HG03139 (cell line): ENCODE data around the gene OR4N5.
"Not testable (repeated sequence)": the region's sequence is repeated elsewhere in the genome, so short reads cannot be mapped to it uniquely, and the experiment has no call there.

ENCODE experiments used
- ATAC-seq: cut with Tn5 transposase; IDR thresholded peaks from one replicate; pipeline ENCODE4 v1.9.1; 2021; ENCODE audit not compliant: unreplicated experiment

The OR4N5 gene, protein sequence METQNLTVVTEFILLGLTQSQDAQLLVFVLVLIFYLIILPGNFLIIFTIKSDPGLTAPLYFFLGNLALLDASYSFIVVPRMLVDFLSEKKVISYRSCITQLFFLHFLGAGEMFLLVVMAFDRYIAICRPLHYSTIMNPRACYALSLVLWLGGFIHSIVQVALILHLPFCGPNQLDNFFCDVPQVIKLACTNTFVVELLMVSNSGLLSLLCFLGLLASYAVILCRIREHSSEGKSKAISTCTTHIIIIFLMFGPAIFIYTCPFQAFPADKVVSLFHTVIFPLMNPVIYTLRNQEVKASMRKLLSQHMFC

DNA sequence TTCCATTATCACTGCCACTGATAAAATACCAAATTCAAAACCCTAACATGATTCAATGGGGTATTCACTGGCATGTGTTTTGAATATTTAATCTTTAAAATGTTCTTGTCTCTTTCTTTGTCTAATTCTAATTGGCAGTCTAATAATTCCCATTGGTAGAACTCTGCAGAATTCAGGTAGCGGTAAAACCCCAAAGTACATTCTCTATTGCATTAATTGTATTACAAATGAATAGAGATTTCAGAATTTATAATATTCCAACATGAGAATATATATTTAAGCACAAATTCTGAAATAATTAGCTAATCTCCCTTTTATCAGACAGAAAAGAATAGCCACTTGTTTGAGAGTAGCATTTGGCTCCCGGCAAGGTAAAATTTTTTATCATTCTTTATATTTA lies at the start of gene OR4N5:
Gene OR4N5, plus strand, starts transcription at position 301 of the 400 bp plus-strand sequence. CDS start 4,916 bp downstream, outside the sequence.
- no peak for ATAC-seq

DNA sequence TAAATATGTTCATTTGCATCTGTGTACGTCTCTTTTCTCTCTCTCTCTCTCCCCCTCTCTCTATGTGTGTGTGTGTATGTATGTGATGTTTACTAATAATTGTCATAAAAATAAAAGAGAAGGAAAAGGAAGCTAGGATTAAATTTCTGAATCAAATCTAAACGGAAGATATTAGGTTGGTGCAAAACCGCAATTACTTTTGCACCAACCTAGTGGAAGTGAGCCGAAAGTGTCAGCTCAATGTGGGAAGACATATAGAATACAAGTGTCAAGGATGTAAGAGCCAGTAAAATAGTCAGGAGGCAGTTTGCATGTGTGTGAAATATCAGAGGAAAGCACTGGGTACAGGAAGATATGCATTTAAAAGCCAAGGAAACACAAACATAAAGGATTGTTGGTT lies 46.6 kb upstream of the OR4N5 start:
- ATAC-seq = no peak

DNA sequence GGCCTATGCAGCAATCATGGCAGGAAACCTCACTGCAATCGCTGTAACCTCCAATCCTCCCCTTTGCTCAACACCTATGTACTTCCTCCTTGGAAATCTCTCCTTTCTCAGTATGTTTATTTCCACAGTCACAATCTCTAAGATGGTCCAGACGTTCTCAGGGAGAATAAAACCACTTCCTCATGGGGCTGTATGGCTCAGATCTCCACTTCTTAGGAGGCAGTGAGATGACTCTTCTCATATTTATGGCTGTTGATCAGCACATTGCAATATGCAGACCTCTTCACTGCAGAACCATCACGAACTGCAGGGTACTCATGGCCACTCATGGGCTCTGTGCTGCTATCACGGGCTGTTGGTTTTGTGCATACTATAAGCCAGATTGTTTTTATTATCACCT lies 45.2 kb upstream of the OR4N5 start:
- ATAC-seq = no peak

DNA sequence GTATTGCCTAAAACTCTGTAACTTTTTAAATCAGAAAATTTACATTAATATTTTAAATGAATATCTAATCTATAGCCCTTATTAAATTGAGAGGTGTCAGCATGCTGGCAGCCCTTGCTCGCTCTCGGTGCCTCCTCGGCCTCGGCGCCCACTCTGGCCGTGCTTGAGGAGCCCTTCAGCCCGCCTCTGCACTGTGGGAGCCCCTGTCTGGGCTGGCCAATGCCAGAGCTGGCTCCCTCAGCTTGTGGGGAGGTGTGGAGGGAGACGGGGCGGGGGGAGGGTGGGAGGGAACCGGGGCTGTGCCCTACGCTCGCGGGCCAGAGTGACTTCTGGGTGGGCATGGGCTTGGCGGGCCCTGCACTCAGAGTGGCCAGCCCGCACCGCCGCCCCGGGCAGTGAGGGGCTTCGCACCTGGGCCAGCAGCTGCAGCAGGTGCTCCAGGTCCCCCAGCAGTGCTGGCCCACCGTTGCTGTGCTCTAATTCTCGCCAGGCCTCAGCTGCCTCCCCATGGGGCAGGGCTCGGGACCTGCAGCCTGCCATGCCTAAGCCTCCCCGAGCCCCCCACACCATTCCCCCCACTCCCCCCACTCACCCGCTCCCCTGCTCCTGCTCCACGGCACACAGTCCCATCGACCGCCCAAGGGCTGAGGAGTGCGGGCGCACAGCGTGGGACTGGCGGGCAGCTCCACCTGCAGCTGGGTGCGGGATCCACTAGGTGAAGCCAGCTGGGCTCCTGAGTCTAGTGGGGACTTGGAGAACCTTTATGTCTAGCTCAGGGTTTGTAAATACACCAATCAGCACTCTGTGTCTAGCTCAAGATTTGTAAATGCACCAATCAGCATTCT lies 39.5 kb upstream of the OR4N5 start:
- not testable (repeated sequence) for ATAC-seq

DNA sequence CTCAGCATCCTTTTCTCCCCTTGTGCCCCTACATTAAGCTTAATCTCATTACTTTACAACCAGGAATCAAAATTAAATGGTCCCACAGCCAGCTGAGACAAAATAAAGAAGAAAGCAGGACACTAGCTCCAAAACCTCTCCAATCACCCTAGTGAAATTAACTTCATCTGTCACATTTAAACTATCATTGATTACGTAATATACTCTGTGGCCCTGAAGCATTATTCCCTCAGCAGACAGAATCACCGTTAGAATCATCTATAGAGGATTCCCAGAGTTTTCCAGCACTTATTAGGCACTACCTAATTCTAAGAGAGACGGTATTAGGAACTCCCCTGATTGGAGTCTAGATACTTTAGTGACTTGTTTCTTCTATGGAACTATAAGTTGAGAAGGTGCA lies 28.2 kb upstream of the OR4N5 start, which contains the start of gene OR4K17:
Gene OR4K17, plus strand, starts transcription at position 302 of the 400 bp plus-strand sequence. CDS start 6,761 bp downstream, outside the sequence.
- no peak for ATAC-seq

DNA sequence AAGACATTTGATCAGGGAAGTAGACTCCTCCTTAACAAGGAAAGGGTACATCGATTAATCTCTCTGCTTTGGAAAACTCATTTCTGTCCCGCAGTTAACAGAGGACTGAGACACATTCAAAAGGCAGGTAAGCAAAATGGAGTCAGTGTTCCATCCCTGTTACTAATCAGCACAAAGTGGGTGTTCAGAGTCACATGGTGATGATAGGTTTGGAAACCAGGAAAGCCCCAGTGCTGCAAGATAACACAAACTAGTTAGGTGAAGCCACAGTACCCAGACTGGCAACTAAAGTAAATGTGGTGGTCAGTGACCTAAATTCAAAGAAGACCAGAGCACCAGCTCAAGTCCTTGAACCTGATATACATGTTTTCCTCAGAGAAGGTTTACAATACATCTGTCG lies 26.3 kb upstream of the OR4N5 start:
- ATAC-seq = no peak

DNA sequence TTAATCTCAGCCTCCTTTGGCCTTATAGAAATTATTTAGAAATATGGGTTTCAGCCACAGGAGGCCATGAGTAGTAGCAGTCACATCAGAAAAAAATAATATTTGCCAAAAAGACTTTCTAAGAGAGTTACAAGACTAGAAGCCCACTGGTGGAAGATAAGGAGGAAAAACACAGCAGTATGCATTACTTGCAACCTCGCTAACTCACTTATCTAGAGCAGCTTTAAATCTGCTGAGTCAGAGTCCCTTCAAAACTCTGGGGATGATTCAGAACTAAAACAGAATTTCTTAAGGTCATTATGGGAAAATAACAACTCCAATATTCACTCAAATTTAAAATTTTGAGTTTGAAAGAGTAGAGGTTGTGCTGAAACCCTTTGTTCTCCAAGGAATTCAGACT lies 21.9 kb upstream of the OR4N5 start:
- ATAC-seq = no peak

DNA sequence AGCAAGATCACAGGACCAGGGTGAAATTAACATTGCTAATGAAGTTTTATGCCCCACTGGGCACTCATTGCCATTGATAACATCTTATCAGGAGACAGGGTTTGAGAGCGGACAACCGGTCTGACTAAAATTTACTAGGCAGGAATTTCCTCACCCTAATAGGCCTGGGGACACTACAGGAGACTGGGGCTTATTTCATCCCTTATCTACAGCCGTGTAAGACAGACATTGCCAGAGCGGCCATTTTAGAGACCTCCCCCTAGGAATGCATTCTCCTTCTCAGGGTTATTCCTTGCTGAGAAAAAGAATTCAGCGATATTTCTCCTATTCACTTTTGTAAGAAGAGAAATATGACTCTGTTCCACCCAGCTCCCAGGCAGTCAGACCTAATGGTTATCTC lies 19.8 kb upstream of the OR4N5 start:
- no peak for ATAC-seq

DNA sequence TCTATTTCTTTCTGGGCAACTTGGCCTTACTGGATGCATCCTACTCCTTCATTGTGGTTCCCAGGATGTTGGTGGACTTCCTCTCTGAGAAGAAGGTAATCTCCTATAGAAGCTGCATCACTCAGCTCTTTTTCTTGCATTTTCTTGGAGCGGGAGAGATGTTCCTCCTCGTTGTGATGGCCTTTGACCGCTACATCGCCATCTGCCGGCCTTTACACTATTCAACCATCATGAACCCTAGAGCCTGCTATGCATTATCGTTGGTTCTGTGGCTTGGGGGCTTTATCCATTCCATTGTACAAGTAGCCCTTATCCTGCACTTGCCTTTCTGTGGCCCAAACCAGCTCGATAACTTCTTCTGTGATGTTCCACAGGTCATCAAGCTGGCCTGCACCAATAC lies 5.3 kb downstream of the OR4N5 start:
- no peak for ATAC-seq

DNA sequence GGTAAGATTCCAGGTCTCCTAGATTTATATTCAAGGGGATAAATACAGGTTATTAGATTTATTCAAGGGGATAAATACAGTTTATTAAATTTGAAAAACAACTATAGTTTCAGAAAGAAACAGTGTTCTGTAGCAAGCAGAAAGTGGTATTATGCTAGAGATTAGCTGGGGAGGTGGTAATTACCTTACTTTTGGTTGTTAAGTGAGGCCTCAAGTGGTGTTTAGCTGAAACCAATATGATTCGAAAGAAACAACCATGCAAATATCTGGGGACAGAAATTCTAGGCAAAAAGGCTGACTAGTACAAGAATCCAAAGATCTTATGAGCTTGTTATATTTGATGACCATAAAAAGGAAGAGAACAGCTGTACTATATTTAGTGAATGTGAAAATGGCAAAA lies 6.2 kb downstream of the OR4N5 start:
- no peak for ATAC-seq

DNA sequence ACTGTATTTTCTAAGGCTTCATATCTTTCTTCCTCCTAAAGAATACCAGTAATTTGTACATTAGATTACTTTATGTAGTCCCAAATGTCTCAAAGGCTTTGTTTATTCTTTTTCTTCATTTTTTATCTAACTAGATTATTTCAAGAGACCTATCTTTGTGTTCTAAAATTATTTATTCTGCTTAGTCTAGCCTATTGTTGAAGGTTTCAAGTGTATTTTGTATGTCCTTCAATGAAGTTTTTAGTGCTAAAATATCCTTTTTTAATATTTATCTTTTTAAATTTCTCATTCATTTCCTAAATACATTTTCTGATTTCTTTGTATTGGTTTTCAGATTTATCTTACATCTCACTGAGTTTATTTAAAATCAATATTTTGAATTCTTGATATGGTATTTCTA lies 25.8 kb downstream of the OR4N5 start:
- ATAC-seq = no peak

DNA sequence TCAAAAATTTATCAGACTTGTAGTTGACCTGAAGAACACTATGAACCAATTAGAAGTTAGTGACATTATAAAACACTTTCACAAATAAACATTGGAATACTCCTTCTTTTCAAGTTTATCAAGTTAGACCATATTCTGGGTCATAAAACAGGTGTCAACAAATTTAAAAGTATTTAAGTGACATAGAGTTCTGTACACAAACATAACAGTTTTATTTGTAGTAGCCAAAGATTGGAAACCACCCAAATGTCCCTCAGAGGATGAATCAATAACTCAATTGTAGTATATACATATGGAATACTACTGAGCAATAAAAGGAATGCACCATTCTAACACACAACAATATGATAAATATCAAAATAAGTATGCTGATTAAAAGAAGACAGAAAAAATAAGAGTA lies 28.5 kb downstream of the OR4N5 start:
- no peak for ATAC-seq

DNA sequence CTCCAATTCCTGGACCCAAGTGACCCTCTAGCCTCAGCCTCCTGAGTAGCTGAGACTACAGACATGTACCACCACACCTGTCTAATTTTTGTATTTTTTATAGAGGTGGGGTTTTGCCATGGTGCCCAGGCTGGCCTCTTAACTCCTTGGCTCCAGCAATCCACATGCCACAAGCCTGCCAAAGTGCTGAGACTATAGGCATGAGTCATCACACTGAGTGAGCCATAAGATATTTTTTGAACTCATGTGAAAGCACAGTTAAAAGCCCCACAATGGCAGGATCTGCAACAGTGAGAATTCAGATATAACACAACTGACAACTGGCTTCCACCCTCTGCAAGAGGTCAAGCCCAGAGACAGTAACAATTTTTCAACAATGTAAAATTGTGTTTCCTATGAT lies 31.2 kb downstream of the OR4N5 start:
- not testable (repeated sequence) for ATAC-seq

DNA sequence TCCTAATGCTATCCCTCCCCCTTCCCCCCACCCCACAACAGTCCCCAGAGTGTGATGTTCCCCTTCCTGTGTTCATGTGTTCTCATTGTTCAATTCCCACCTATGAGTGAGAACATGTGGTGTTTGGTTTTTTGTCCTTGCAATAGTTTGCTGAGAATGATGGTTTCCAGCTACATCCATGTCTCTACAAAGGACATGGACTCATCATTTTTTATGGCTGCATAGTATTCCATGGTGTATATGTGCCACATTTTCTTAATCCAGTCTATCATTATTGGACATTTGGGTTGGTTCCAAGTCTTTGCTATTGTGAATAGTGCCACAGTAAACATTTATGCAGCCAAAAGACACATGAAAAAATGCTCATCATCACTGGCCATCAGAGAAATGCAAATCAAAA lies 35.6 kb downstream of the OR4N5 start:
- ATAC-seq = not testable (repeated sequence)

DNA sequence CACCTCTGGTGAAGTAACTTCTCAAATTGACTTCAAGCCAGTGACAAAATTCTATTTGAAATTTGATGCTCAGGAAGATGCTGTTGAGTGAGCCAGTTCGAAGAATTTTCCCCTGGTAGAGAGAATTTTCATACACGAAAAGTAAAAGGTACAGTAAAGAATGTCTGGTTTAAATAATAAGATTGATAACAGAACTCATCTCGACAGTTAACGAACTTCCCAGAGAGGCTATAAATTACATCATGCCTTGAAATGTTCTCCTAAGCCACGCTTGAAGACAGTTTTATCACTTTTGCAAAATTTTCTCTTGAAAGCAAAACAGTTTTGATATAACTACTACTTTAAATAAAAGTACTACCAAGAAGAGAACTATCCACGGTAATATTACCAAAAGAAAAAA lies 37.7 kb downstream of the OR4N5 start:
- no peak for ATAC-seq

DNA sequence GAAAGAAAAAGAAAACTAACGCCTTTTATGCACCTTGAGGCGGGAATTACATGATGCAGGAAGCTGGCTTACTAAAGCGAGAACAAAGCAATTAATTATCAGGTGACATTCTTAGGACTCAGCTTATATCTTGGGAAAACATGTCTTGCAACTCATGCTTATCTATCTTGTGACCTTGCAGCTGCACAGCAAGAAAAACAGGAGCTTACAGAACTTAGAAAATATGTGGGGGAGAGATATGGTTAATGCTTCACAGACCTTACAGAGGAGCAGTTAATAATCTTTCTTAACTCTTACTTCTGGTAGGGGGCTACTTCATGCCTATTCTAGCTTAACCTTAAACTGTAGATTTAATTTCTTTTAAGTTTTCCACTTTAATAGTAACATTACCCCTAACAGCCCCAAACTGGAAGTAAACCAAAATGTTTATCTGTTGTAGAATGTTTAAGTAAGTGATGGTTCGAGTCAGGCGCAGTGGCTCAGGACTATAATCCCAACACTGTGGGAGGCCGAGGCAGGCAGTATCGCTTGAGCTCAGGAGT lies 38.9 kb downstream of the OR4N5 start:
- no peak for ATAC-seq

DNA sequence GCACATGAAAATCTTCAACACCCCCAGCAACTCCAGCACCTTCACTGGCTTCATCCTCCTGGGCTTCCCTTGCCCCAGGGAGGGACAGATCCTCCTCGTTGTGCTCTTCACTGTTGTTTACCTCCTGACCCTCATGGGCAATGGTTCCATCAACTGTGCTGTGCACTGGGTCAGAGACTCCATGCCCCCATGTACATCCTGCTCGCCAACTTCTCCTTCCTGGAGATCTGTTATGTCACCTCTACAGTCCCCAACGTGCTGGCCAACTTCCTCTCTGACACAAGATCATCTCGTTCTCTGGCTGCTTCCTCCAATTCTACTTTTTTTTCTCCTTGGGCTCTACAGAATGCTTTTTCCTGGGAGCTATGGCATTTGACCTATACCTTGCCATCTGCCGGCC lies 40.6 kb downstream of the OR4N5 start:
- ATAC-seq = no peak

DNA sequence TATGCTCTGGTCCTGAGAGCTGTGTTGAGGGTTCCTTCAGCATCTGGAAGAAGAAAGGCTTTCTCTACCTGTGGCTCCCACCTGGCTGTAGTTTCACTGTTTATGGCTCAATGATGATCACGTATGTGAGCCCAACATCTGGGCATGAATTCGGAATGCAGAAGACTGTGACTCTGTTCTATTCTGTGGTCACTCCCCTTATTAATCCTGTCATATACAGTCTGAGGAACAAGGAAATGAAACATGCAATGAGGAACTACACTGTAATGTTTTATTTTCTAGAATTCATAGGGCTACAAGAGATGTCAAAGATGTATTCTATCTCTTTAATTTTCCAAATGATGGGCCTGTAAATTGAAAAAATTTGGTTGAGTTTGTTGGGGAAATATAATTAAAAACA lies 41.3 kb downstream of the OR4N5 start:
- ATAC-seq = no peak

DNA sequence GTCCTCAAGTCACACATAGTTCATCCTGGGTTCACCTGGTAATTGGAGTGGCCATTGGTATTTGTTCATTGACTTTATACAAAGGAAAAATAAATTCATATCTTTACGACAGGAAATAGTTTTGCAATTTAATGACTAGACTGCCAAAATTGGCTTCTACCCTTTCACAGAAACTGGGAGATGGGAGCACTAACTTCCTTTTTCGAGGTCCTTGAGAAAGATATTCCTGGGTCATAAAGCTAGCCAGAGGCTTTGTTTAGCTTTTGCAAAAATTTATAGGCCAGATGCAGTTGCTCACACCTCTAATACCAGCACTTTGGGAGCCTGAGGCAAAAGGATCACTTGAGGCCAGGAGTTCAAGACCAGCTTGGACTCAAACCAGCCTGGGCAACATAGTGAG lies 41.9 kb downstream of the OR4N5 start:
- no peak for ATAC-seq

DNA sequence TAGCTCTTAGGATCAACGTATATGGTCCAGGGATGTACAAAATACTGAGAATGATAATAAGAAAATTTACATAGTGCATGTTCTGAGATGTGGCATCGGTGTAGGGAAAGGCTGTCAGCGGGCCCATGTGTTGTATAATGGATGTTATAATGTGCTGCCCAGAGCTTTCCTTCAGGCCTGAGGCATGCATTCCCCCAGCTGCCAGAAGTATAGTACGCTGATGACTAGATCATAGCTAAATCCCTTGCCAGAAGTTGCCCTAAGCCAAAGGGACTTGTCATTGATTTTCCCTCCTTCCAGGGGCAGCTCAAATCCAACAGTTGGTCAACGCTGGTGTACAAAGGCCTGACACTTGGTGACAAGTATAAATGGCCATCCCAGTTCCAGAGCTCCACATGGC lies 45.6 kb downstream of the OR4N5 start:
- ATAC-seq = no peak

DNA sequence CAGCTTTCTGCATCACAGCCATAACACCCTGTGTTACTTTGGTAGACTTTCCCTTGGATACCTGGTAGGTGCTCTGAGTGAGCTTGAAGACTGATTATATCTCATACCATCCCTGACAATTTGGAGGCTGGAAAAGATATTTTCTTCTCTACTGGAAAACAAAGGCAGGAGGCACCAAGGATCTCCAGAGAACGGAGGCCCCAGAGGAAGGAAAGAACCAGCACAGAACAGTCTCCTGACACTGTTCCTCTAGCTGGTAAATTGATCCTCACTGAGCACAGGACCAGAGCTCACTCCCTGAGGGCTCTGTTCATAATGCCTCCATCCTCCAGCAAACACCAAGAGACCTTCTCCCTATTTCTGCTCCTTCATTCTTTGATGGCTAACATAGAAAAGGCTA lies 52.0 kb downstream of the OR4N5 start, which contains the start of gene OR11G2:
Gene OR11G2, plus strand, starts transcription at position 301 of the 400 bp plus-strand sequence. CDS start 6,542 bp downstream, outside the sequence.
- ATAC-seq = no peak

DNA sequence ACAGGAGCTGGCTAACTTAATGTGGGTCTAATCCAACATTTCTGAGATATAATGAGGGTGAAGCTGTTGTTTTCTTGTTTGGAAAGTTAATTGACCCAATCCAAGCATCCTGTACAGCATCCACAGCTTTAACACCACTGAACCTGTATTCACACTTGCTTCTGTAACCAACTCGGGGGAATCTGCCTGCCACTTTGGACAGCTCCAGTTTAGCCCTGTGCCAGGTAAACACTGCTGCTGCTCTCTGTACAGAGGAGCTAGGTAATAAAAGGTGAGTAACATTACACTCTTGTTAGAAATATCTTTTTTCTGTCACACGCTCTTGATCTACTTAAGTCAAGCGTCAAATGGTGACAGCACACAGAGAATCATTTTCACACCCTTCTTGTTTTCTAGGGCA lies 52.8 kb downstream of the OR4N5 start:
- ATAC-seq = no peak
